K562 (cell line): ENCODE data around the gene WNK2. TPM values are rescaled to one million over a fixed set of nuclear protein-coding genes. Genes with fewer than 3 reads are reported as not detected.

Experiments used
- ATAC-seq: fragments of 200-7000 bp; cut with Tn5 transposase; 3 replicates; pipeline ENCODE4 v1.9.1; 2020; ENCODE audit warnings: moderate library complexity
- BruUV-seq: library from RNA; stranded (reverse); fragments of 400-500 nt; replicated peaks from 2 replicates; lab custom pipeline; 2021; lab: Mats Ljungman, UMichigan
- CTCF ChIA-PET: fragments of 300-600 bp; formaldehyde crosslinking; extraction: SDS; loops from one replicate; lab custom pipeline; 2021; ENCODE audit warnings: low intra/inter-chr PET ratio; lab: Yijun Ruan, JAX
- POLR2A ChIA-PET: fragments of 300-600, 350-650 bp; sonication (Branson Sonifier 250); formaldehyde crosslinking; extraction: SDS; loops from one replicate; lab custom pipeline; 2021; ENCODE audit warnings: antibody characterized with exemption, inconsistent platforms; lab: Yijun Ruan, JAX
- DNase-seq, 4 experiments: peaks; one replicate each; pipeline versions ENCODE4 v3.0.0 to v3.0.0-alpha.2; 2011 to 2018; ENCODE audit warnings: low spot score in 3 of 4, mixed read lengths in 3 of 4; ENCODE audit errors: extremely low read depth in 1 of 4
- FAIRE-seq: peaks from 2 replicates; lab custom pipeline; 2011; peaks lifted over from hg19 to GRCh38; lab: Jason Lieb, UNC
- H2AFZ ChIP-seq: 2 replicates; pipeline ENCODE4 v1.6.0; 2011; ENCODE audit warnings: low read depth, low read length, control low read depth, inconsistent platforms
- H3K27ac ChIP-seq: fragments of 200-600 bp; 3 replicates; pipeline ENCODE4 v1.8.0; 2011; ENCODE audit warnings: low read depth, mild to moderate bottlenecking, control low read depth, inconsistent platforms, low read length, moderate library complexity, mixed read lengths; ENCODE audit errors: extremely low read depth
- H3K27me3 ChIP-seq, 2 experiments: fragments of 300-600 bp in 1 of 2; 2 replicates in 1 of 2; 3 replicates in 1 of 2; pipeline versions ENCODE4 v1.6.0 to v1.8.0; 2011; ENCODE audit warnings: inconsistent platforms in 2 of 2, low read length in 2 of 2, mild to moderate bottlenecking in 1 of 2, mixed read lengths in 1 of 2, moderate library complexity in 1 of 2; ENCODE audit not compliant: control insufficient read depth in 2 of 2, insufficient read depth in 2 of 2
- H3K36me3 ChIP-seq: fragments of 300-600 bp; 3 replicates; pipeline ENCODE4 v1.8.0; 2011; ENCODE audit warnings: mild to moderate bottlenecking, low read length, inconsistent platforms; ENCODE audit not compliant: control insufficient read depth, insufficient read depth
- H3K4me1 ChIP-seq, 2 experiments: fragments of 200-600 bp in 1 of 2; replicated peaks in 1 of 2; 2 replicates in 1 of 2; 3 replicates in 1 of 2; pipeline versions ENCODE4 v1.5.1 to v1.8.0; 2011; ENCODE audit warnings: inconsistent platforms in 2 of 2, low read length in 2 of 2, mild to moderate bottlenecking in 1 of 2, mixed read lengths in 1 of 2, moderate library complexity in 1 of 2; ENCODE audit not compliant: control insufficient read depth in 2 of 2, insufficient read depth in 2 of 2
- H3K4me2 ChIP-seq: 2 replicates; pipeline ENCODE4 v1.6.1; 2011; ENCODE audit warnings: low read length, control low read depth, inconsistent platforms, mixed read lengths; ENCODE audit not compliant: insufficient read depth
- H3K4me3 ChIP-seq: fragments of 200-600 bp; sonication (generic), shearing (Covaris generic); 2 replicates; pipeline ENCODE4 v1.5.1; 2016; ENCODE audit warnings: control low read depth, inconsistent platforms
- H3K79me2 ChIP-seq: fragments of 200-600 bp; 3 replicates; pipeline ENCODE4 v1.8.0; 2011; ENCODE audit warnings: low read length, inconsistent platforms; ENCODE audit not compliant: control insufficient read depth, insufficient read depth
- H3K9ac ChIP-seq, 2 experiments: 2 replicates each; pipeline versions ENCODE4 v1.6.0 to v1.6.1; 2011; ENCODE audit warnings: low read depth in 2 of 2, low read length in 2 of 2, control low read depth in 1 of 2, inconsistent platforms in 1 of 2, mild to moderate bottlenecking in 1 of 2, mixed read lengths in 1 of 2; ENCODE audit not compliant: insufficient read depth in 1 of 2
- H3K9me1 ChIP-seq: one replicate; pipeline ENCODE4 v1.6.0; 2011; ENCODE audit warnings: inconsistent platforms, mild to moderate bottlenecking, low read length, moderate library complexity; ENCODE audit not compliant: control insufficient read depth, insufficient read depth
- H3K9me3 ChIP-seq: replicated peaks from 2 replicates; pipeline ENCODE4 v1.5.1; 2011; ENCODE audit warnings: low read depth, low read length, inconsistent platforms; ENCODE audit not compliant: control insufficient read depth, insufficient read depth
- H4K20me1 ChIP-seq: replicated peaks from 2 replicates; pipeline ENCODE4 v1.6.1; 2011; ENCODE audit warnings: low read length, inconsistent platforms, mixed read lengths; ENCODE audit not compliant: control insufficient read depth, insufficient read depth
- ARNT ChIP-seq, 2 experiments: fragments of 450-650 bp; IDR thresholded peaks; 2 replicates each; pipeline ENCODE4 v1.6.1; 2016; ENCODE audit warnings: mild to moderate bottlenecking in 1 of 2
- CAMTA2 ChIP-seq: fragments of 250-450 bp; sonication (Bioruptor Pico); conservative IDR thresholded peaks from 2 replicates; pipeline ENCODE4 v1.5.1; 2022
- CBFA2T3 ChIP-seq: fragments of 450-650 bp; IDR thresholded peaks from 2 replicates; pipeline ENCODE4 v1.6.1; 2017
- E2F1 ChIP-seq: sonication (generic); formaldehyde crosslinking; IDR thresholded peaks from 2 replicates; pipeline ENCODE4 v1.8.1; 2023; ENCODE audit warnings: mild to moderate bottlenecking, missing genetic modification reagents, moderate library complexity
- GATAD2A ChIP-seq: fragments of 450-650 bp; IDR thresholded peaks from 2 replicates; pipeline ENCODE4 v1.6.1; 2017
- HNRNPH1 ChIP-seq: fragments of 200-400 bp; formaldehyde crosslinking; optimal IDR thresholded peaks from 2 replicates; pipeline ENCODE3; 2017; ENCODE audit warnings: low read depth, mild to moderate bottlenecking, low read length, moderate library complexity
- KDM4B ChIP-seq, 2 experiments: fragments of 450-650 bp in 1 of 2; sonication (generic) in 1 of 2; IDR thresholded peaks; 2 replicates each; pipeline ENCODE4 v1.6.1; 2016 to 2017; ENCODE audit warnings: borderline replicate concordance in 2 of 2, antibody characterized with exemption in 1 of 2, low read depth in 1 of 2, mild to moderate bottlenecking in 1 of 2
- MNT ChIP-seq, 2 experiments: fragments of 450-650 bp; conservative IDR thresholded peaks; 2 replicates each; pipeline ENCODE4 v1.6.1; 2017; ENCODE audit warnings: mild to moderate bottlenecking in 2 of 2, moderate library complexity in 2 of 2
- SNIP1 ChIP-seq: fragments of 450-650 bp; IDR thresholded peaks from 2 replicates; pipeline ENCODE4 v1.7.1; 2017; ENCODE audit warnings: low read depth, mild to moderate bottlenecking
- ZNF146 ChIP-seq: IDR thresholded peaks from one replicate; pipeline ENCODE4 v1.6.1; 2018; ENCODE audit warnings: missing compliant biosample characterization; ENCODE audit not compliant: unreplicated experiment
- ZNF75A ChIP-seq: fragments of 450-650 bp; formaldehyde crosslinking; IDR thresholded peaks from 2 replicates; pipeline ENCODE4 v1.4.0; 2020; ENCODE audit warnings: mild to moderate bottlenecking
- WGBS: fragments of 100-300 bp; shearing (Covaris generic); methylation state at CpG from one replicate; pipeline ENCODE4 v1.1.6; 2016; ENCODE audit warnings: low coverage, mixed read lengths; ENCODE audit not compliant: insufficient coverage; ENCODE audit errors: missing lambda C conversion rate; 5-methylcytosine and 5-hydroxymethylcytosine counted together
- in situ Hi-C: fragments of 300-500 bp; cut with MboI; formaldehyde crosslinking; loops from 4 replicates; pipeline ENCODE4 v1.15.0; 2018; ENCODE audit warnings: inconsistent platforms, mixed read lengths
- intact Hi-C: fragments of 100-400 bp; cut with micrococcal nuclease; formaldehyde crosslinking; loops from 2 replicates; pipeline ENCODE4 v1.14.2; 2022
- polyA plus RNA-seq, 8 experiments: library from polyadenylated mRNA; depleted of rRNA in 4 of 8; stranded (reverse) in 5 of 8; unstranded in 3 of 8; fragments of >200 nt; fragmentation: Nextera tagmentation in 2 of 8; fragmentation: Illumina TruSeq in 1 of 8; extraction: Ambion mirVana in 2 of 8; extraction: Trizol in 1 of 8; gene quantifications; 2 replicates each; pipeline versions ENCODE4 v1.2.1 to v1.2.3, GENCODE V29; 2011 to 2014; ENCODE audit warnings: inconsistent platforms in 1 of 8, missing spikeins in 1 of 8
- total RNA-seq, 7 experiments: library from RNA; depleted of rRNA in 6 of 7; stranded (reverse); fragments of >200 nt in 6 of 7; fragmentation: Illumina TruSeq in 2 of 7; extraction: Trizol in 2 of 7; gene quantifications; 2 replicates each; pipeline versions ENCODE4 v1.2.1 to v1.2.3, GENCODE V29; 2011 to 2021; ENCODE audit warnings: low replicate concordance in 1 of 7
- TF ChIP-seq, protein P1 (sequence below): fragments of 250-450 bp; sonication (Bioruptor Pico); IDR thresholded peaks from 2 replicates; pipeline ENCODE4 v1.8.0; 2022; ENCODE audit warnings: inconsistent platforms, mild to moderate bottlenecking, moderate library complexity, borderline replicate concordance
- TF ChIP-seq, protein P2 (sequence below): fragments of 250-450 bp; sonication (Bioruptor Pico); IDR thresholded peaks from 2 replicates; pipeline ENCODE4 v1.8.0; 2021; ENCODE audit warnings: mild to moderate bottlenecking, moderate library complexity
- TF ChIP-seq, protein P3 (sequence below), 3 experiments: fragments of 200-800 bp in 1 of 3; fragments of 250-450 bp in 1 of 3; fragments of 450-650 bp in 1 of 3; sonication (Bioruptor Pico) in 1 of 3; sonication (Bioruptor generic) in 1 of 3; formaldehyde crosslinking in 1 of 3; IDR thresholded peaks; 2 replicates each; pipeline versions ENCODE4 v1.6.1 to v1.8.0; 2016 to 2022; ENCODE audit warnings: mild to moderate bottlenecking in 2 of 3, missing genetic modification characterization in 2 of 3, missing compliant biosample characterization in 1 of 3, moderate library complexity in 1 of 3

The WNK2 gene
- total and polyA plus RNA-seq, 9 of the 15 experiments (the other 6 are each of a cell fraction or from before 2014, with no cell fraction given), result 0.36 to 3.3 (median 0.64) TPM; not detected in 2

- FAIRE-seq (no peak), DNase-seq (no peak), ATAC-seq (no peak)
- peaks cover 4% of the 10 kb centered on the region for H3K9me3 ChIP-seq
- peaks cover 0 to 6% of the 10 kb centered on the region in 2 experiments; a peak in 2 of 5 replicates for H3K4me1 ChIP-seq
- ChIA-PET CTCF (no interaction called here), POLR2A (no interaction called here)
- no peak overlapping the region for H3K4me3 ChIP-seq
- no peak overlapping the region for H2AFZ ChIP-seq
- H3K79me2 ChIP-seq, result no peaks in the 10 kb centered on the region
- intact Hi-C loops (no loop called here), in situ Hi-C loops (no loop called here)
- 21% methylated on average over 2 of the region's 2 CpGs for WGBS
- no TSS peak for BruUV-seq
- H3K27me3 ChIP-seq, result peaks cover 2 to 21% of the 10 kb centered on the region in 2 experiments; a peak in 4 of 5 replicates
- H3K9me1 ChIP-seq, result no peaks in the 10 kb centered on the region
- no peak overlapping the region for H3K9ac ChIP-seq
- H3K4me2 ChIP-seq, result no peak overlapping the region
- H4K20me1 ChIP-seq, result no peaks in the 10 kb centered on the region
- no peaks in the 10 kb centered on the region for H3K36me3 ChIP-seq
- H3K27ac ChIP-seq, result no peak overlapping the region
- TF ChIP-seq MNT (conservative IDR thresholded peaks at IDR 0.05) (no peak), CBFA2T3 (no peak), GATAD2A (no peak), HNRNPH1 (no peak), CAMTA2 (CRISPR knock-in tag) (no peak), KDM4B (IDR thresholded peaks at IDR 0.05; ENCODE audit: borderline replicate concordance in 2 of 2, low read depth in 1 of 2) (no peak), ZNF146 (no peak), E2F1 (CRISPR knock-in tag) (no peak), ARNT (IDR thresholded peaks at IDR 0.05) (no peak), SNIP1 (no peak), ZNF75A (CRISPR knock-in tag) (no peak)
- TF ChIP-seq, protein P1, sequence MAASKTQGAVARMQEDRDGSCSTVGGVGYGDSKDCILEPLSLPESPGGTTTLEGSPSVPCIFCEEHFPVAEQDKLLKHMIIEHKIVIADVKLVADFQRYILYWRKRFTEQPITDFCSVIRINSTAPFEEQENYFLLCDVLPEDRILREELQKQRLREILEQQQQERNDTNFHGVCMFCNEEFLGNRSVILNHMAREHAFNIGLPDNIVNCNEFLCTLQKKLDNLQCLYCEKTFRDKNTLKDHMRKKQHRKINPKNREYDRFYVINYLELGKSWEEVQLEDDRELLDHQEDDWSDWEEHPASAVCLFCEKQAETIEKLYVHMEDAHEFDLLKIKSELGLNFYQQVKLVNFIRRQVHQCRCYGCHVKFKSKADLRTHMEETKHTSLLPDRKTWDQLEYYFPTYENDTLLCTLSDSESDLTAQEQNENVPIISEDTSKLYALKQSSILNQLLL (CRISPR knock-in tag), result no peak
- TF ChIP-seq, protein P2, sequence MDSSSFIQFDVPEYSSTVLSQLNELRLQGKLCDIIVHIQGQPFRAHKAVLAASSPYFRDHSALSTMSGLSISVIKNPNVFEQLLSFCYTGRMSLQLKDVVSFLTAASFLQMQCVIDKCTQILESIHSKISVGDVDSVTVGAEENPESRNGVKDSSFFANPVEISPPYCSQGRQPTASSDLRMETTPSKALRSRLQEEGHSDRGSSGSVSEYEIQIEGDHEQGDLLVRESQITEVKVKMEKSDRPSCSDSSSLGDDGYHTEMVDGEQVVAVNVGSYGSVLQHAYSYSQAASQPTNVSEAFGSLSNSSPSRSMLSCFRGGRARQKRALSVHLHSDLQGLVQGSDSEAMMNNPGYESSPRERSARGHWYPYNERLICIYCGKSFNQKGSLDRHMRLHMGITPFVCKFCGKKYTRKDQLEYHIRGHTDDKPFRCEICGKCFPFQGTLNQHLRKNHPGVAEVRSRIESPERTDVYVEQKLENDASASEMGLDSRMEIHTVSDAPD (CRISPR knock-in tag), result no peak
- TF ChIP-seq, protein P3, sequence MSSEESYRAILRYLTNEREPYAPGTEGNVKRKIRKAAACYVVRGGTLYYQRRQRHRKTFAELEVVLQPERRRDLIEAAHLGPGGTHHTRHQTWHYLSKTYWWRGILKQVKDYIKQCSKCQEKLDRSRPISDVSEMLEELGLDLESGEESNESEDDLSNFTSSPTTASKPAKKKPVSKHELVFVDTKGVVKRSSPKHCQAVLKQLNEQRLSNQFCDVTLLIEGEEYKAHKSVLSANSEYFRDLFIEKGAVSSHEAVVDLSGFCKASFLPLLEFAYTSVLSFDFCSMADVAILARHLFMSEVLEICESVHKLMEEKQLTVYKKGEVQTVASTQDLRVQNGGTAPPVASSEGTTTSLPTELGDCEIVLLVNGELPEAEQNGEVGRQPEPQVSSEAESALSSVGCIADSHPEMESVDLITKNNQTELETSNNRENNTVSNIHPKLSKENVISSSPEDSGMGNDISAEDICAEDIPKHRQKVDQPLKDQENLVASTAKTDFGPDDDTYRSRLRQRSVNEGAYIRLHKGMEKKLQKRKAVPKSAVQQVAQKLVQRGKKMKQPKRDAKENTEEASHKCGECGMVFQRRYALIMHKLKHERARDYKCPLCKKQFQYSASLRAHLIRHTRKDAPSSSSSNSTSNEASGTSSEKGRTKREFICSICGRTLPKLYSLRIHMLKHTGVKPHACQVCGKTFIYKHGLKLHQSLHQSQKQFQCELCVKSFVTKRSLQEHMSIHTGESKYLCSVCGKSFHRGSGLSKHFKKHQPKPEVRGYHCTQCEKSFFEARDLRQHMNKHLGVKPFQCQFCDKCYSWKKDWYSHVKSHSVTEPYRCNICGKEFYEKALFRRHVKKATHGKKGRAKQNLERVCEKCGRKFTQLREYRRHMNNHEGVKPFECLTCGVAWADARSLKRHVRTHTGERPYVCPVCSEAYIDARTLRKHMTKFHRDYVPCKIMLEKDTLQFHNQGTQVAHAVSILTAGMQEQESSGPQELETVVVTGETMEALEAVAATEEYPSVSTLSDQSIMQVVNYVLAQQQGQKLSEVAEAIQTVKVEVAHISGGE (CRISPR knock-in tag; IDR thresholded peaks at IDR 0.05), result no peak
Observed at GRCh38 chr9:93147632-93148031, 36.3 kb upstream of the WNK2 start.
